ENCODE results near the gene HYAL3.

GRCh38 chr3:50342813-50343633 is 43.8 kb upstream of the HYAL3 start:
- no peak for TF ChIP-seq CTCF (IDR thresholded peaks at IDR 0.05)
- no peak for TF ChIP-seq POLR2A (IDR thresholded peaks at IDR 0.05)

Measured in sigmoid colon (tissue), 3 donors.